ENCODE data around the gene RGP1. TPM values are rescaled to one million over a fixed set of nuclear protein-coding genes. Genes with fewer than 3 reads are reported as not detected.

The RGP1 gene
- total and polyA plus RNA-seq, 9 of the 15 experiments (the other 6 are each of a cell fraction or from before 2014, with no cell fraction given), result 0.42 to 13.8 (median 6.7) TPM

- TF ChIP-seq, protein P1, sequence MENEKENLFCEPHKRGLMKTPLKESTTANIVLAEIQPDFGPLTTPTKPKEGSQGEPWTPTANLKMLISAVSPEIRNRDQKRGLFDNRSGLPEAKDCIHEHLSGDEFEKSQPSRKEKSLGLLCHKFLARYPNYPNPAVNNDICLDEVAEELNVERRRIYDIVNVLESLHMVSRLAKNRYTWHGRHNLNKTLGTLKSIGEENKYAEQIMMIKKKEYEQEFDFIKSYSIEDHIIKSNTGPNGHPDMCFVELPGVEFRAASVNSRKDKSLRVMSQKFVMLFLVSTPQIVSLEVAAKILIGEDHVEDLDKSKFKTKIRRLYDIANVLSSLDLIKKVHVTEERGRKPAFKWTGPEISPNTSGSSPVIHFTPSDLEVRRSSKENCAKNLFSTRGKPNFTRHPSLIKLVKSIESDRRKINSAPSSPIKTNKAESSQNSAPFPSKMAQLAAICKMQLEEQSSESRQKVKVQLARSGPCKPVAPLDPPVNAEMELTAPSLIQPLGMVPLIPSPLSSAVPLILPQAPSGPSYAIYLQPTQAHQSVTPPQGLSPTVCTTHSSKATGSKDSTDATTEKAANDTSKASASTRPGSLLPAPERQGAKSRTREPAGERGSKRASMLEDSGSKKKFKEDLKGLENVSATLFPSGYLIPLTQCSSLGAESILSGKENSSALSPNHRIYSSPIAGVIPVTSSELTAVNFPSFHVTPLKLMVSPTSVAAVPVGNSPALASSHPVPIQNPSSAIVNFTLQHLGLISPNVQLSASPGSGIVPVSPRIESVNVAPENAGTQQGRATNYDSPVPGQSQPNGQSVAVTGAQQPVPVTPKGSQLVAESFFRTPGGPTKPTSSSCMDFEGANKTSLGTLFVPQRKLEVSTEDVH (IDR thresholded peaks at IDR 0.05; ENCODE audit: low read depth, partially characterized antibody), result no peak
- TF ChIP-seq ZNF695 (CRISPR knock-in tag; IDR thresholded peaks at IDR 0.05), result no peak
- TF ChIP-seq HMG20B (CRISPR knock-in tag; IDR thresholded peaks at IDR 0.05), result no peak
- no peak for TF ChIP-seq MTA3 (IDR thresholded peaks at IDR 0.05; ENCODE audit: borderline replicate concordance)
- peak; percentile 52; the same call in 1 of the 2 replicates for TF ChIP-seq BCOR (IDR thresholded peaks at IDR 0.05)
- no peak for TF ChIP-seq KAT7 (CRISPR knock-in tag; IDR thresholded peaks at IDR 0.05; ENCODE audit: borderline replicate concordance)
- no peak for TF ChIP-seq ZNF699 (CRISPR knock-in tag; IDR thresholded peaks at IDR 0.05; ENCODE audit: insufficient replicate concordance)
- no peak for TF ChIP-seq ETV5 (CRISPR knock-in tag; IDR thresholded peaks at IDR 0.05; ENCODE audit: low read depth)
- no peak for TF ChIP-seq NFATC3 (IDR thresholded peaks at IDR 0.05)
- no peak for TF ChIP-seq ZNF696 (CRISPR knock-in tag; conservative IDR thresholded peaks at IDR 0.05)
- peak; percentile 37; the same call in 1 of the 2 replicates for TF ChIP-seq TEAD4 (IDR thresholded peaks at IDR 0.05; ENCODE audit: low read length)
- TF ChIP-seq TEAD4 (CRISPR knock-in tag; IDR thresholded peaks at IDR 0.05; ENCODE audit: borderline replicate concordance), result no peak
- TF ChIP-seq BRCA1 (IDR thresholded peaks at IDR 0.05), result no peak
- no peak for TF ChIP-seq BRCA1 (CRISPR knock-in tag; IDR thresholded peaks at IDR 0.05)
- TF ChIP-seq MTA1 (IDR thresholded peaks at IDR 0.05; ENCODE audit: borderline replicate concordance), result 0 out of 2 replicates have a peak, but pooled peaks have one; percentile 26
- TF ChIP-seq ZNF232 (CRISPR knock-in tag; IDR thresholded peaks at IDR 0.05), result no peak
- peak; percentile 89 for TF ChIP-seq NR2C1 (IDR thresholded peaks at IDR 0.05)
- TF ChIP-seq NR2C1 (tag; IDR thresholded peaks at IDR 0.05), result peak; percentile 92
- TF ChIP-seq PTTG1 (tag; IDR thresholded peaks at IDR 0.05; ENCODE audit: low read depth), result no peak
- TF ChIP-seq CCAR2 (IDR thresholded peaks at IDR 0.05; ENCODE audit: low read depth, low read length), result no peak
- TF ChIP-seq ZNF668 (CRISPR knock-in tag; IDR thresholded peaks at IDR 0.05), result no peak
- no peak for TF ChIP-seq TAF15 (IDR thresholded peaks at IDR 0.05; ENCODE audit: low read depth, low read length)
- no peak for TF ChIP-seq CBX2 (IDR thresholded peaks at IDR 0.05; ENCODE audit: insufficient read depth, low read length, poor library complexity, severe bottlenecking)
- no peak for TF ChIP-seq ZNF280B (CRISPR knock-in tag; IDR thresholded peaks at IDR 0.05)
- TF ChIP-seq HDGF (IDR thresholded peaks at IDR 0.05), result no peak
Observed at GRCh38 chr9:35731415-35732184, 17.5 kb upstream of the RGP1 start (continued).
